Activated CD4-positive, alpha-beta memory T cell treated with anti-CD3 and anti-CD28 coated beads, Interleukin-2, amount 10 ng/mL, durations not matched to agents 7 days and 5 days (primary cell): Measurements from ENCODE around the gene KIF5C. TPM values are rescaled to one million over a fixed set of nuclear protein-coding genes. Genes with fewer than 3 reads are reported as not detected.

ENCODE experiments used
- CTCF ChIA-PET: fragments of 350-600 bp; sonication (Branson Sonifier 250); formaldehyde crosslinking; loops from one replicate; lab custom pipeline; 2021; ENCODE audit warnings: antibody characterized with exemption, inconsistent platforms; lab: Charles Lee
- POLR2A ChIA-PET: fragments of 350-600 bp; sonication (Branson Sonifier 250); formaldehyde crosslinking; loops from one replicate; lab custom pipeline; 2021; ENCODE audit warnings: antibody characterized with exemption; lab: Charles Lee
- DNase-seq: peaks from one replicate; pipeline ENCODE4 v3.0.0-alpha.2; 2020
- H3K27ac Mint-ChIP-seq: one replicate; pipeline ENCODE4 v1.8.0; 2021; ENCODE audit warnings: mild to moderate bottlenecking, mixed read lengths
- H3K27me3 Mint-ChIP-seq: one replicate; pipeline ENCODE4 v1.8.0; 2021; ENCODE audit warnings: mixed read lengths
- H3K36me3 Mint-ChIP-seq: one replicate; pipeline ENCODE4 v1.8.0; 2021; ENCODE audit warnings: low read depth, mixed read lengths
- H3K4me1 Mint-ChIP-seq: one replicate; pipeline ENCODE4 v1.8.0; 2021; ENCODE audit warnings: mixed read lengths
- H3K4me3 Mint-ChIP-seq: one replicate; pipeline ENCODE4 v1.8.0; 2021; ENCODE audit warnings: mild to moderate bottlenecking, mixed read lengths
- H3K9me3 Mint-ChIP-seq: one replicate; pipeline ENCODE4 v1.8.0; 2021; ENCODE audit warnings: mixed read lengths
- total RNA-seq, 2 experiments: library from RNA; stranded (reverse); gene quantifications; one replicate each; pipeline ENCODE4 v1.2.3, GENCODE V29; 2021

KIF5C gene
- total RNA-seq, 2 experiments from 2014 or later: 14.7 to 21.7 TPM

GRCh38 chr2:149038442-149039212, 163.6 kb downstream of the KIF5C start, which contains the start of gene LYPD6B:
TSS of gene LYPD6B (plus strand) at chr2:149038699. CDS start at chr2:149130949, 92,250 bp downstream.
- no peak for DNase-seq
- CTCF ChIA-PET: interaction anchor here (0.9 to 1.3 kb wide), 4 partner anchors 11 to 22 kb away, joined by 3 to 5 read pairs (median 4); no protein-coding TSS in a partner anchor
- H3K27me3 Mint-ChIP-seq: peaks cover 64% of the 10 kb centered on the region
- no peak within 1 kb of the TSS for H3K27ac Mint-ChIP-seq
- H3K4me1 Mint-ChIP-seq: peaks cover 2% of the 10 kb centered on the region
- H3K9me3 Mint-ChIP-seq: no peaks in the 10 kb centered on the region
- POLR2A ChIA-PET: interaction anchor here (0.7 to 1.0 kb wide), 2 partner anchors 393 to 498 kb away, joined by 3 to 4 read pairs; no protein-coding TSS in a partner anchor
- H3K4me3 Mint-ChIP-seq: peak within 1 kb of the TSS; percentile 43
- no peaks in the 10 kb centered on the region for H3K36me3 Mint-ChIP-seq

GRCh38 chr2:149039213-149039724, 164.2 kb downstream of the KIF5C start:
- POLR2A ChIA-PET: interaction anchor here (0.7 to 1.0 kb wide), 2 partner anchors 394 to 497 kb away, joined by 3 to 4 read pairs; no protein-coding TSS in a partner anchor
- Mint-ChIP-seq H3K4me3 (no peak overlapping the region), H3K36me3 (no peaks in the 10 kb centered on the region), H3K4me1 (peaks cover 2% of the 10 kb centered on the region), H3K27me3 (peaks cover 68% of the 10 kb centered on the region), H3K27ac (no peak overlapping the region), H3K9me3 (no peaks in the 10 kb centered on the region)
- DNase-seq: no peak
- CTCF ChIA-PET: interaction anchor here (0.9 to 1.3 kb wide), 4 partner anchors 12 to 58 kb away, joined by 3 to 4 read pairs (median 3); no protein-coding TSS in a partner anchor

- ChIA-PET CTCF (interaction anchor here (0.7 to 1.9 kb wide), 4 partner anchors 22 to 493 kb away, joined by 3 to 9 read pairs (median 3); no protein-coding TSS in a partner anchor), POLR2A (no interaction called here)
- DNase-seq: peak; percentile 66
- no peaks in the 10 kb centered on the region for H3K9me3 Mint-ChIP-seq
- no peak overlapping the region for H3K4me3 Mint-ChIP-seq
- no peaks in the 10 kb centered on the region for H3K36me3 Mint-ChIP-seq
- peaks cover 73% of the 10 kb centered on the region for H3K27me3 Mint-ChIP-seq
- no peak overlapping the region for H3K27ac Mint-ChIP-seq
- H3K4me1 Mint-ChIP-seq: peaks cover 2% of the 10 kb centered on the region
Measured at GRCh38 chr2:149040451-149040850, 165.4 kb downstream of the KIF5C start.

- Mint-ChIP-seq H3K27me3 (peaks cover 77% of the 10 kb centered on the region), H3K27ac (no peak overlapping the region), H3K4me3 (no peak overlapping the region), H3K4me1 (peaks cover 2% of the 10 kb centered on the region), H3K36me3 (no peaks in the 10 kb centered on the region), H3K9me3 (peaks cover 2% of the 10 kb centered on the region)
- DNase-seq: no peak
- ChIA-PET POLR2A (no interaction called here), CTCF (interaction anchor here (0.6 to 1.9 kb wide), 5 partner anchors 7 to 890 kb away, joined by 3 to 9 read pairs (median 3); no protein-coding TSS in a partner anchor)
Measured at GRCh38 chr2:149041482-149041881, 166.5 kb downstream of the KIF5C start.

DNA sequence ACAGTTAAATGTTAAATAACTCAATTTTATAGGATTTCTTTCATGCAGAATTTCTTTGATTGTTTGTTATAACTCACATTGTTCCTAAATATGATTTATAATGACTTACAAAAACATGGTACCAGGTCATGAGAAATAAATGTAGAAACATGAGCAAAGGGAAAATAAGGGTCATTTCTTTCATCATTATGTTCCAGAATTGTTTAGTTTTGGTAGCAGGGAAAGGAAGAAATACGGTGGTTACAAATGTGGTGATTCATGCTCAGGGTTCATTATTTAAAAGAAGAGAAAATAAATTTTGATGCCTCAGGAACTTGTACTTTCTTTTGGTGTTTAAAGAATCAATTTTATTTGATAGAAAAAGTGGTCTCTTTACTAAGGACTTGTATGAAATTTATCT, 167.9 kb downstream of the KIF5C start:
- Mint-ChIP-seq H3K27me3 (peaks cover 70% of the 10 kb centered on the region), H3K4me3 (no peak overlapping the region), H3K36me3 (no peaks in the 10 kb centered on the region), H3K4me1 (peaks cover 2% of the 10 kb centered on the region), H3K27ac (no peak overlapping the region), H3K9me3 (peaks cover 5% of the 10 kb centered on the region)
- POLR2A ChIA-PET: no interaction called here
- CTCF ChIA-PET: no interaction called here
- DNase-seq: no peak

- POLR2A ChIA-PET: no interaction called here
- CTCF ChIA-PET: no interaction called here
- no peak for DNase-seq
- no peak overlapping the region for H3K4me3 Mint-ChIP-seq
- peaks cover 5% of the 10 kb centered on the region for H3K9me3 Mint-ChIP-seq
- peaks cover 62% of the 10 kb centered on the region for H3K27me3 Mint-ChIP-seq
- no peak overlapping the region for H3K27ac Mint-ChIP-seq
- peaks cover 3% of the 10 kb centered on the region for H3K36me3 Mint-ChIP-seq
- H3K4me1 Mint-ChIP-seq: peaks cover 1% of the 10 kb centered on the region
Measured at GRCh38 chr2:149044500-149044899, 169.5 kb downstream of the KIF5C start.

GRCh38 chr2:149047118-149047517, 172.1 kb downstream of the KIF5C start:
- H3K9me3 Mint-ChIP-seq: peaks cover 5% of the 10 kb centered on the region
- peaks cover 40% of the 10 kb centered on the region for H3K27me3 Mint-ChIP-seq
- no peak for DNase-seq
- ChIA-PET CTCF (no interaction called here), POLR2A (no interaction called here)
- no peak overlapping the region for H3K27ac Mint-ChIP-seq
- H3K4me3 Mint-ChIP-seq: no peak overlapping the region
- H3K36me3 Mint-ChIP-seq: peaks cover 3% of the 10 kb centered on the region
- H3K4me1 Mint-ChIP-seq: peaks cover 12% of the 10 kb centered on the region

DNA sequence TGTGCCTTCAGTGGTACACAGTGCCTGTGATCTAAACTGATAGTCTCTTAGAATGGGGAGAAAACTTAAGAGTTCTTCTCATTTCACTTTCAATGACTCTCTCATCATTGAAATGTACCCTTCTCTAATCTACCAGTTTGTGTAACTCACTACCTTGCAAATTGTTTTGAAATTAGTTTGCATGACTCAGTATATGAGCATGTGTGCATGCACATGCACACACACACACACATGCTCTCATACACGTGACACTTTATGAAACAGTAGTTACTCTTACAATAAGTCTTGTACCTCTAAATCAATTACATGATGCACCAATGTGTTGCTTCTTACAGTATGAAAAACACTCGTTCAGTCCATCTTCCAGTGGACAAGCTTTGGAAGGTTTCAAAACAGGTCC, 174.1 kb downstream of the KIF5C start:
- no peak overlapping the region for H3K4me3 Mint-ChIP-seq
- peaks cover 32% of the 10 kb centered on the region for H3K27me3 Mint-ChIP-seq
- H3K9me3 Mint-ChIP-seq: peaks cover 5% of the 10 kb centered on the region
- DNase-seq: no peak
- H3K27ac Mint-ChIP-seq: no peak overlapping the region
- POLR2A ChIA-PET: no interaction called here
- H3K4me1 Mint-ChIP-seq: peaks cover 12% of the 10 kb centered on the region
- CTCF ChIA-PET: interaction anchor here (1.2 kb wide), 1 partner anchor 8 kb away, joined by 3 read pairs; no protein-coding TSS in a partner anchor
- H3K36me3 Mint-ChIP-seq: peaks cover 3% of the 10 kb centered on the region

- Mint-ChIP-seq H3K27me3 (peaks cover 32% of the 10 kb centered on the region), H3K9me3 (peaks cover 5% of the 10 kb centered on the region), H3K36me3 (peaks cover 3% of the 10 kb centered on the region), H3K27ac (no peak overlapping the region), H3K4me1 (peaks cover 12% of the 10 kb centered on the region), H3K4me3 (no peak overlapping the region)
- CTCF ChIA-PET: no interaction called here
- no peak for DNase-seq
- POLR2A ChIA-PET: no interaction called here
Measured at GRCh38 chr2:149050188-149050587, 175.2 kb downstream of the KIF5C start.

DNA sequence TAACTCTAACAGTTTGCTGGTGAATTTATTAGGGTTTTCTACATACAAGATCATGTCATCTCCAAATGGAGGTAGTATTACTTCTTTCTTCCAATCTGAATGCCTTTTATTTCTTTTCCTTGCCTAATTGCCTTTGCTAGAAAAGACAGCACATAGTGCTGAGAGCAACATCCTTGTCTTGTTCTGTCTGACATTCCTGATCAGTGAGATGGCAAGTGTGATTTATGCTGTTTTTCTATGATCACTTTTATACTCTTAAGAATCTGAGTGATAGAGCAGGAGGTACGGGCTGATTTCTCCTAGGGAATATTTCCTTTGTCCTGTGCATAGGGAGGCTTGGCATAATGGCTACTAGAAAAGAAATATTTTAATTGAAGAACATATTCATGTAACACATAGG, 180.7 kb downstream of the KIF5C start:
- no peaks in the 10 kb centered on the region for H3K4me1 Mint-ChIP-seq
- H3K4me3 Mint-ChIP-seq: no peak overlapping the region
- no peak for DNase-seq
- H3K36me3 Mint-ChIP-seq: no peaks in the 10 kb centered on the region
- ChIA-PET POLR2A (no interaction called here), CTCF (interaction anchor here (1.0 kb wide), 1 partner anchor 39 kb away, joined by 3 read pairs; no protein-coding TSS in a partner anchor)
- H3K27me3 Mint-ChIP-seq: peaks cover 37% of the 10 kb centered on the region
- H3K27ac Mint-ChIP-seq: no peak overlapping the region
- no peaks in the 10 kb centered on the region for H3K9me3 Mint-ChIP-seq

- Mint-ChIP-seq H3K36me3 (no peaks in the 10 kb centered on the region), H3K4me3 (no peak overlapping the region), H3K9me3 (no peaks in the 10 kb centered on the region), H3K27ac (no peak overlapping the region), H3K27me3 (peaks cover 37% of the 10 kb centered on the region), H3K4me1 (no peaks in the 10 kb centered on the region)
- POLR2A ChIA-PET: no interaction called here
- CTCF ChIA-PET: no interaction called here
- no peak for DNase-seq
Measured at GRCh38 chr2:149056541-149057255, 181.7 kb downstream of the KIF5C start.

DNA sequence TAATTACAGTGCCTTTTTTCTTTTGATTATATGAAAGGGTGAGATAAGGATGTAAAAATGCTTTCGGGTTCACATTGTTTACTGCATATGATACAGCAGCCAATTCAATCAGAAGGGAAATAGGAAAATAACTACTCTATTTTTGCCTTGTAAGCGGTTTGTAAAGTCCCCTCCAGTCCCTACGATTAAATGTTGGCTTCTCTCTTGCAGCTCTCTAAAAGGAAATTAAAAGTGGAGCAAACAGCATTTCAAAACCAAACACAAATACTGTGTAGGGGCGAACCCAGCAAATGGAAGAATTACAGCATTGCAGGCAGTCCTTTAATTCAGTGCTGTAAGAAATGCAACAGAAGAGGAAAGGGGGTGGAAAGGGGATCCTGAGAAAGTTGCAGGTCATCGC, 182.4 kb downstream of the KIF5C start:
- H3K27ac Mint-ChIP-seq: no peak overlapping the region
- H3K36me3 Mint-ChIP-seq: no peaks in the 10 kb centered on the region
- DNase-seq: no peak
- ChIA-PET POLR2A (no interaction called here), CTCF (no interaction called here)
- H3K4me3 Mint-ChIP-seq: no peak overlapping the region
- no peaks in the 10 kb centered on the region for H3K9me3 Mint-ChIP-seq
- peaks cover 35% of the 10 kb centered on the region for H3K27me3 Mint-ChIP-seq
- H3K4me1 Mint-ChIP-seq: no peaks in the 10 kb centered on the region

DNA sequence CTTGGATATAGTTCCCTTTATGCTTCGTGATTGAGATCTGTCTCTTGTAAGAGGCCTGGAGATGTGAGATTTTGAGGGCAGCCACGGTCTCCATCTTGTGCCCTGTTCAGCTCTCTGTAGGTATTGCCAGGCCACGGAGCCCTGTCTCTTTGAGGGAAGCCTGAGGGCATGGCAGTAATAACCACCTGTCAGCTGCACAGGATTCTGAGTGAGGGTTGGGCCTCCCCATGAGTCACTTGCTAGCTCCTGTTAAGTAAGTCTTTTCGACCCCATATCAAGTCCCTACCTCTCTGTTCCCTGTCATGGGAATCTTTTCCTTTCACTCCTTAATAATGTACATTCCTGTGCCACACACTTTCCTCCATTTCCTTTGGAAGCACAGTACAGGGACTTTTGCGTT, 183.9 kb downstream of the KIF5C start:
- POLR2A ChIA-PET: no interaction called here
- Mint-ChIP-seq H3K27me3 (peaks cover 33% of the 10 kb centered on the region), H3K4me3 (no peak overlapping the region), H3K36me3 (no peaks in the 10 kb centered on the region), H3K9me3 (no peaks in the 10 kb centered on the region), H3K27ac (no peak overlapping the region), H3K4me1 (no peaks in the 10 kb centered on the region)
- DNase-seq: no peak
- CTCF ChIA-PET: no interaction called here
